AG09319 (cell line): Measurements from ENCODE around the gene CHST11.
"Not testable (repeated sequence)": the region's sequence is repeated elsewhere in the genome, so short reads cannot be mapped to it uniquely, and the experiment has no call there.

Experiments
- DNase-seq: peaks from one replicate; pipeline ENCODE4 v3.0.0-alpha.2; 2010; ENCODE audit warnings: low read depth; ENCODE audit errors: extremely low read depth
- TF ChIP-seq, protein P1 (sequence below): IDR thresholded peaks from 2 replicates; pipeline ENCODE4 v1.5.1; 2011; ENCODE audit warnings: low read depth, mild to moderate bottlenecking, inconsistent platforms, low read length, moderate library complexity

The CHST11 gene

DNA sequence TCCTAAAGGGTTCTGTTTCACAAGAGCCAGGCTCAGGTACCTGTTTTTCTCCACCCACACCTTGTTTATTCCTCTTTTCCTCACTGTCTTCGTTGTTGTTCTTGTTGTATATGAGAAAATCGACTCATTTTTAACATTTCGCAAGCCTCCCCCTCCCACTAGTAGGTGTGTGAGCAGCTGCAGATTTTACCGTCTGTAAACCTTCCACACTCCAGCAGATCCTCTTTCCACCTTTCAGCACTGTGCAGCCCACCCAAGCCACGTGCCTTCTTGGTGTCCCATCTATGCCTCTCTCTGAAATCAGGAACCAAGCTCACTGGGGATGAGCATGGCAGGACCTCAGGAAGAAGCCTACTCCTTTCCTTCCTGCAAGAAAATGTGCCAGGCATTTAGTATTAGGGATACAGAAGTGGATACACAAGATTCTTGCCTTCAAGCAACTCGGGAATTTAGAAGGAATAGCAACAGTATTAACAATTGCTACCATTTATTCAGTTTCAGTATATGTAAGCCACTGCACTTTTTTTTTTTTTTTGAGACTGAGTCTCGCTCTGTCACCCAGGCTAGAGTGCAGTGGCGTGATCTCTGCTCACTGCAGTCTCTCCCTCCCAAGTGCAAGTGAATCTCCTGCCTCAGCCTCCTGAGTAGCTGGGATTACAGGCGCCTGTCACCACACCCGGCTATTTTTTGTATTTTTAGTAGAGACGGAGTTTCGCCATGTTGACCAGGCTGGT, 113.6 kb downstream of the CHST11 start:
- DNase-seq: no peak
- TF ChIP-seq, protein P1, sequence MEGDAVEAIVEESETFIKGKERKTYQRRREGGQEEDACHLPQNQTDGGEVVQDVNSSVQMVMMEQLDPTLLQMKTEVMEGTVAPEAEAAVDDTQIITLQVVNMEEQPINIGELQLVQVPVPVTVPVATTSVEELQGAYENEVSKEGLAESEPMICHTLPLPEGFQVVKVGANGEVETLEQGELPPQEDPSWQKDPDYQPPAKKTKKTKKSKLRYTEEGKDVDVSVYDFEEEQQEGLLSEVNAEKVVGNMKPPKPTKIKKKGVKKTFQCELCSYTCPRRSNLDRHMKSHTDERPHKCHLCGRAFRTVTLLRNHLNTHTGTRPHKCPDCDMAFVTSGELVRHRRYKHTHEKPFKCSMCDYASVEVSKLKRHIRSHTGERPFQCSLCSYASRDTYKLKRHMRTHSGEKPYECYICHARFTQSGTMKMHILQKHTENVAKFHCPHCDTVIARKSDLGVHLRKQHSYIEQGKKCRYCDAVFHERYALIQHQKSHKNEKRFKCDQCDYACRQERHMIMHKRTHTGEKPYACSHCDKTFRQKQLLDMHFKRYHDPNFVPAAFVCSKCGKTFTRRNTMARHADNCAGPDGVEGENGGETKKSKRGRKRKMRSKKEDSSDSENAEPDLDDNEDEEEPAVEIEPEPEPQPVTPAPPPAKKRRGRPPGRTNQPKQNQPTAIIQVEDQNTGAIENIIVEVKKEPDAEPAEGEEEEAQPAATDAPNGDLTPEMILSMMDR: no peak

- TF ChIP-seq, protein P1: no peak
- no peak for DNase-seq
These were observed 114.6 kb downstream of the CHST11 start for GRCh38 chr12:104571328-104571727.

- DNase-seq: not testable (repeated sequence)
These were observed 117.6 kb downstream of the CHST11 start for GRCh38 chr12:104574353-104574752.

GRCh38 chr12:104574758-104575157, 118.0 kb downstream of the CHST11 start:
- not testable (repeated sequence) for DNase-seq

DNA sequence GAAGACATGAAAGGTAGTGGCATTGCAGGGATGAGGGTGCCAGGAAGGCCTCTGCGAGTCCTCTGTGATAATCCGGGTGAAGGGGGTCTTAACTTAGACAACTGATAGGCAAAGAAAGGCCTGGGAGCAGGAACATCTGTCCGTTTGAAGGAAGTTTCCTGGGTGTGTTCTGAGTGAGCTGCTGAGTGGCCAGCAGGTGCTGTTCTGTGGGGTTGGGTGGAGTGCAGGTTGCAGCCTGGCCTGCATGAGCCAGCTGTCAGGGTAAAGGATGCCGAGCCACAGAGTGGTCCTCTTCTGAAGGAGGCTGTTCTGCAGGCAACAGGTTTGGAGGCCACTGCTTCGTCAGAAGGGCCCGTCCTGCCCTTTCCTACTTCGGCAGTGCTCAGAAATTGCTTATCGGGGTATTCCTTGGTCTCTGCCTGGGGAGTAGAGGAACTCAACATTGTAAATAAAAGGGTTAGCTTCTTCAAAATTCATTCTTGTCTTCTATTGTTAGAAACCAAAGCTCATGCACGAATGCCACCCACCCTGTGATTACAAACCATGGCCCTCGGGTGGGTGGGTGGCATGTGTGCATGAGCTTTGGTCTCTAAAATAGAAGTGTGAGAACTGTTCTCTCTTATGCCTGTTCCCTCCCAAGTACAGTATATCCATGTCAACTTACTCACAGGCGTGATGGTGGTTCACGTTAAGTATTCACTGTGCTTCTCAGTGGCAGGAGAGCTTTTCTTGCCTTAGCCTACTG, 118.9 kb downstream of the CHST11 start:
- no peak for DNase-seq
- TF ChIP-seq, protein P1: no peak

DNA sequence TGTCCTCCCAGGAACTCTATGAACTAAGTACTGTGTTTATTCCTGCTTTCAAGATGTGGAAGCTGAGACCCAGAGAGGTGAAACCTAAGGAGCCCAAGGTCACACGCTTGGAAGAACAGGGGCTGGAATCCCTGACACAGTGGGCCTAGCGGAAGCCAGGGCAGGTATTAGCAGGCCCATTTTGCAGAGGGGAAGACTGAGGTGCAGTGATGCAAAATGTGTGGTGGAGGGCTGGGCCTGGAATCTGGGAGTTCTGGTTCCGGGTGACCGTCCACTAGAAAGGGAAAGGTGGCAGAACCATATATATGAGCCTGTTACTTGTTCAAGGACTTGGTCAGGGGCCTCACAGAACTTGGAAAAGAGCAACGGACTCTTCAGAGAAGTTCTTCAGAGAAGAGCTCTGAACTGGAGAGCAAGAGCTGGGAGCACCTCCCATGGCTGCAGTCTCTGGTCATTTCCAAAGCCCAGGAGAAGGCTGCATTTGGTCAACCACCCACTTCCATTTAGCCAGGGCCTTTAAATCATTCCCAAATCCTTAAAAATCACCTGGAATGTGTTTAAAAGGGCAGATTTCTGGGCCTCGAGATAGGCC, 119.5 kb downstream of the CHST11 start:
- no peak for DNase-seq
- TF ChIP-seq, protein P1: no peak

GRCh38 chr12:104576980-104577580, 120.3 kb downstream of the CHST11 start:
- TF ChIP-seq, protein P1: no peak
- DNase-seq: no peak

GRCh38 chr12:104577581-104577981, 120.8 kb downstream of the CHST11 start:
- no peak for DNase-seq
- TF ChIP-seq, protein P1: no peak
